Hindlimb muscle (tissue), 1 donor: ENCODE results near the gene PIK3C3. TPM values are rescaled to one million over a fixed set of nuclear protein-coding genes. Genes with fewer than 3 reads are reported as not detected.

Source experiments
- DNase-seq: peaks from one replicate; pipeline ENCODE4 v3.0.0-alpha.2; 2013
- polyA plus RNA-seq: library from polyadenylated mRNA; unstranded; fragments of 120-200 nt; gene quantifications from one replicate; pipeline ENCODE4 v1.2.1, GENCODE V29; 2013; ENCODE audit not compliant: insufficient read length

PIK3C3 gene
- 30.9 TPM for polyA plus RNA-seq

DNA sequence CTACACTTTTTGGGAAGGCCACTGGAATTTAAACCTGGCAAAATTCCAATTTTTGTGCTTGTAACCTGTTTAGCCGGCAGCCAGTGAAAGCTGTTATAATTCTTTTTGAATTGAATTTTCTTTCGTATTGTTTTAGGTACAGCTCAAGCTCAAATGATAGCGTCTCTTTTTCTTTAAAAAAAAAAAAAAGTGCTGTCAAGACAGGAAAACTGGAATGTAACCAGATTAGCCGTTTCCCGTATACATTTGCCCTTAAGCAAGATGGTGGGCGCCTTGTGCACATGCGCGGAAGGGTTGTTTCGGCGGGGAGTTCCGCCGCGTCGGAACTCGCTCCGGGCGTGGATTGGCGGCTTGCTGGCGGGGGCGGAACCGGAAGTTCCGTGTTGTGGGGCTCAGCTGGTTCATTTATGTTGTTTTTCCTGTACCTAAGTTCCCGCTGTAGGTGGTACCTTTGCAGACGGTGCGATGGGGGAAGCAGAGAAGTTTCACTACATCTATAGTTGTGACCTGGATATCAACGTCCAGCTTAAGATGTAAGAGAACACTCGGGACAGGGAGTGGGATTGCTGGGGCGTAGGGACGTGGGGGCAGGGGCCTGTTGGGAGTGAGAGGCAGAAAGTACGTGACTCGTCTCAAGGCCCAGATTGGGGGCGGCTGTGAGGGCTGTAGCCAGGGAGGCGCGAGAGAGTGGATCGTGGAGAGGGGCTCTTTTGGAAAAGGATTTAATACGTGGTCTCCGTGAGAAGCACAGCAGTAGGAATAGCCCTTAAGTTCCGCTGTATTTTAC is at the start of gene PIK3C3:
Gene PIK3C3 (plus strand): TSS at position 408 of the 787 bp plus-strand sequence. CDS start 58 bp downstream, at position 466.
- DNase-seq: peak; percentile 98

- DNase-seq: no peak
Measured at GRCh38 chr18:41905786-41906527, 49.1 kb upstream of the PIK3C3 start.

DNA sequence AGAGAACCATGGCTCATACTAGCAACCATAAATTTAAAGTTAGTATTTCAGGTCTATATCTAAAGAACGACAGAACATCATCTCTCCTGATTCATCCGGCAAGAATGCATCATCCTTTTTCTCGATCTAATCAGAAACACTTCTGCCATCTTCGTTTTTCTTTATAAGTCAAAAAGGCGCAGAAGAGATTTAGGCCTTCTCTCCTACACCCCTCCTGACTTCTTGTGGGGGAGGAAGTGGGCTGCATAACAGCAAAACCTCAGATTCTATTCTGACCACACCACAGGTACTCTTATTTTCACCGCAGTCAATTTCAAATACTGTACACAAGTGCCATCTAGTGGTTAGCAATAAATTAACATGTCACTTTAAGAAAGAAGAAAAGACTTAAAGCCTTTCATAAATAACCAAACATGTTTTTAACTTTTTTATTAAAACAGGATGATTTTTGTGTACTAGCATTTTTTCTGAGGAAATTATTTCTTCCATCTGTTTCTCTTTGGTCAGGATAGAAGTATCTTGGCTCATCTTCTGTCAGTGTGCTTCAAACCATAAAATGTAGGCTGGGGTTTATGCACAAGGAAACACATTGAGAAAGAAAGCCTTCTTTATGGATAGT is 48.4 kb upstream of the PIK3C3 start:
- peak; percentile 15 for DNase-seq

DNA sequence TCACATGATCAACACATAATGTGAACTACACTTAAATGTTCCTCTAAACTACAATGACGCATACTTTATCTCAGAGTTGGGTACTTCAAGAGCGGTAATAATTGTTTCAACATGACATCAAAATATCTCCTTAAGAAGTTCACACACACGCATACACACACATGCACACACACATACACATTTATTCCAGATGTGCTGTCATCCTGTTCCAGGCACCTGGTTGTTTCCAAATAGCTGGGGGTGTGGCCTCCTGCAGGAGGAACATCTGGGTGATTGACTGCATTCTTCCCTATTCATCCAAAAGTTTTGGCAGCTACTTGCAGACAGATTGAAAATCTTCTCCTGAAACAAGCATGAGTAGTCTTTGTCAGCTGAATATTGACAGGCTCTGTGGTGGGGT is 37.9 kb upstream of the PIK3C3 start:
- DNase-seq: peak; percentile 6

- no peak for DNase-seq
Measured at GRCh38 chr18:41921770-41922169, 33.3 kb upstream of the PIK3C3 start.

DNA sequence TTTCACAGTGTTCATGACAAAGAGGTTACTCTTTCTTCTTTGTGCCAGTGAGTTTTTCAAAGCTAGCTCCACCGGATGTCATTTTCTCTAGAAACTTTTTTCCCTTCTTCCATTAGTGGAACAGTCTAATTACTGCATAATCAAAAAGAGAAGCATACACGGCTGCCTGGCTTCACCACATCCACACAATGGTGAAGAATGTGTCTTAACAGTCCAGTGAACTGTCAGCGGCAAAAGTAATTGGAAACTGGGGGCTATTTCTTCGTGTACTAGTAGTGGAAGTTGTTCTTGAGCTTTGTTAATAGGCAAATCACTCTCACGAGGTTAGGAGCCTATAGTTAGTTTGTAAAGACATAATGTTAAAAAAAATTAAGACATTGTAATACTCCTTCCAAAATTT is 32.9 kb upstream of the PIK3C3 start:
- no peak for DNase-seq

GRCh38 chr18:41922841-41923240 is 32.2 kb upstream of the PIK3C3 start:
- DNase-seq: no peak

DNA sequence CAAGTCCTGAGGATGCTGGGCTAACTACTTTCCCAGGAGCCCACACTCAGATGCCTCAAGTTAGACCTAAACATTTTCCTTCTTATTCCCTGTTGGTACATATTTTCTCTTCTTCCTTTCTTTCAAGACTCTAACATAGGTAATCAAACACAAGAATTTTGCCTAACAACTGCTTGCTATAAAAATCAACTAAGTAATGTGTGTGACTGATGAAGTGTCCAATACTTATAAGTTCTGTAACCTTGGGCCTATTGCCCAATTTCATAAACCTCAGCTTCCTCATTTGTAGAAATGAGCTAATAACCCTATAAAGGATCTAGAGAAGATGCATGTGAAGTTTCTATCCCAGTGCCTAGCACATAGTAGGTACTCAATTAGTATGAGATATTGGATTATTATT is 31.6 kb upstream of the PIK3C3 start:
- no peak for DNase-seq

GRCh38 chr18:41928581-41928980 is 26.5 kb upstream of the PIK3C3 start:
- DNase-seq: no peak

- DNase-seq: no peak
Measured at GRCh38 chr18:41932899-41933298, 22.1 kb upstream of the PIK3C3 start.

GRCh38 chr18:41933778-41934177 is 21.3 kb upstream of the PIK3C3 start:
- DNase-seq: no peak

DNA sequence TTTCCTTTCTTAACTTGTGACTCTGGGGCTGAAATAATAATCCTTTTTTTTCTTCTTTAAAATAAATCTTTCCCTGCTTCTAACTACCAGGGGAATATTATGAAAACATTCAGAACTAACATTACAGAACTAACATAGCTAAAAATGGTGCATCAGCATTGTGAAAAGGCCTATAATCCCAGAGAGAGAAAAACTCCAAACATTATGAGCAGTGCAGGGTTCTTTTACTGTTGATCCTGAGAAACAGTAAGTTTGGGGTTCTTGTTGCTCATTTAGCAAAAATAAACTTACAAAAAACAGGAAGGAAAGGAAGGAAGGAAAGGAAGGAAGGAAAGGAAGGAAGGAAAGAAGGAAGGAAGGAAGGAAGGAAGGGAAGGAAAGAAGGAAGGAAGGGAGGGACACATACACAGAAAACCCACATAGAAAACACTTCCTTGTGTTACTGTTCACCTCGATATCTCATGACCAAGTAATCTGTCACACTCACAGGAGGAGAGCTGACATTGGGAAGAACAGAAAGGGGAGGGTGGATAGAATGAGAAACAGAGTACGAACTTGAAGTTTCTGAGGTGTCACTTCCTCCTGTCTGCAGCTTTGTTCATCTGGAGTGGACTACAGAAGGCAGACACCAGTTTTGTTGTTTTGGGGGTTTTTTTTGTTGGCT is 18.4 kb upstream of the PIK3C3 start:
- DNase-seq: no peak

- DNase-seq: no peak
Measured at GRCh38 chr18:41938445-41938844, 16.6 kb upstream of the PIK3C3 start.

DNA sequence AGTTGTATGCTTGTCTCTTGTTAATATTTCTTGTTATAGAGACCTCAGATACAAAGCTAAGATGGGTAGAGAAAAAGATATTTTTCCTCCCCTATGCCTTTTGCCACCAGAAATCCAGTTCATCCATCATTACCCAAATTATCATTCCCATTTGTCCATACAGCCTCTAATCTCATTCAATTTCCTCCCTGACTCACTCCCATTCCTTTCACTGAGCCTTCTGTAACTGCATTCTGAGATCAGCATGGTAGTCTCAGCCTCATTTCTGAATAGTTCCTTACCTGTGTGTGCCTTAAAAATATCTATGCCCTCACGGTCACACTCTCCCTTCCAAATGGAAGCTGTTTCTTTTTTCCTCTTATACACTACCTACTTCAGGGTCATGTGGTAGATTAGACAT is 15.7 kb upstream of the PIK3C3 start:
- DNase-seq: no peak

GRCh38 chr18:41940506-41941215 is 14.4 kb upstream of the PIK3C3 start:
- DNase-seq: no peak

DNA sequence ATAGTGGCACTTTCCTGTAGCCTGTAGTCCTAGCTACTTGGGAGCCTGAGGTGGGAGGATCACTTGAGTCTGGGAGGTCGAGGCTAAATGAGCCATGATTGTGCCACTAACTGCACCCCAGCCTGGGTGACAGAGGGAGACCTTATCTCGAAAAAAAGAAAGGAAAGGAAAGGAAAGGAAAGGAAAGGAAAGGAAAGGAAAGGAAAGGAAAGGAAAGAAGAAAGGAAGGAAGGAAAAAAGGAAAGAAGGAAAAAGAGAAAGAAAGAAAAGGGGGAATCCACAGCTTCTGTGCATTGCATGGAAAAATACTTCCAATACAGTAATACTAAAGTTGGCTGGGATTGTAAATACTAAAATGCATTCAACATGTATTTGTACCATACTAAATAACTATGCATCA is 12.8 kb upstream of the PIK3C3 start:
- DNase-seq: no peak

DNA sequence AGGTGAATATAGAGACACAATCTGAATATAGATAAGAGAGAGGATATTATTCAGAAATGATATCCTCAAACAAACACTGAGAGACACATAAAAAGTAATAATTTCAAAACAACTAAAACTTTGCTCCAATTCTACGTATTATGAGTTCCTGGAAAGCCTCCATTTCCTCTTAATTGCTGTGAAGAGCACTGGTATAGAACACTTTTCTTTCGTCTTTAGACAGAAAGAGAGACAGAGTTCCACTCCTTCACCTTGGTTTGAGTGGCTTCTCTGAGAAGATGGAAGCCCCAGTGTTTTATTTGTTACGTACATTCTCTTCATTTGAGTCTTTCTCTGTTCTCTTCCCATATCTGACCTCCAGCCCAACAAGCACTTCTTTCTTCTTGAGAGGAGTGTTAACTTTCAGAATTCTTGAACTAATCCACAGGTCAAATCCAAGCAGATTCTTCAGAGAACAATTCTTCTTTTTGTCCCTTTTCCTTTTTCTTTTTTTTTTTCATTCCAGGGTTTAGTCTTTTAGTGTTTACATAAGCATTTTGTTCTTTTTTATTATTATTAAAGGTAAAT is 6.4 kb upstream of the PIK3C3 start:
- no peak for DNase-seq

DNA sequence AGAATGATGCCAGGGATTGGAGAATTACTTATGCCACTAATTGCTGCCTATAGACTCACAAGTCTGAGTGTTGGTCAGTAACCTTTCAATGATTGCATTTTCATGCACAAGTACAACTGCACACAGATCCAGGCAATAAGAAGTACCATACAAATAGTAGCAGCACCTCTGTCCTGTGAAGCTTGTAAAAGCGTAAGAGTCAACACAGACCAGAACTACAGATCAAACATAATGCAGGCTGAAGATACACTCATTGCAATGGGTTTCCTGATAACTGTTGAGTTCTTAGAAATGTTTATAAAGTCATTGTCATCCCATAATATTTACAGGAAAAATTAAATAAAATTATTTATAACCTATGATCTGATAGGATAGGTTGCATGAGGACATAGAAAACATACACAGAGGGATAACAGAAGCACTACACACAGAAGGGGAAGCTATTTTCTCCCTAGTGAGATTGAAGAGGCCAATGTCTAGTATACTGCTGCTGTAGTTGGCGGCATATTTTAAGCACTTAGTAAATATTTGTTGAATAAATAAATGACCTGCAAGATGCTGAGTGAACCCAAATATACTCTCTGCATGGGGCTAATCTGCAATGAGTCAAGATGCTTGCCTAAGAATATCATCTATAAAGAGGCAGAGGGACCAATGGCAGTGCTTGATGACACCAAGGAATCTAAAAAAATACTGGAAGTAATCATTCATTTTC is 5.7 kb upstream of the PIK3C3 start:
- no peak for DNase-seq

- no peak for DNase-seq
Measured at GRCh38 chr18:41955688-41956087, 654 bp downstream of the PIK3C3 start.

DNA sequence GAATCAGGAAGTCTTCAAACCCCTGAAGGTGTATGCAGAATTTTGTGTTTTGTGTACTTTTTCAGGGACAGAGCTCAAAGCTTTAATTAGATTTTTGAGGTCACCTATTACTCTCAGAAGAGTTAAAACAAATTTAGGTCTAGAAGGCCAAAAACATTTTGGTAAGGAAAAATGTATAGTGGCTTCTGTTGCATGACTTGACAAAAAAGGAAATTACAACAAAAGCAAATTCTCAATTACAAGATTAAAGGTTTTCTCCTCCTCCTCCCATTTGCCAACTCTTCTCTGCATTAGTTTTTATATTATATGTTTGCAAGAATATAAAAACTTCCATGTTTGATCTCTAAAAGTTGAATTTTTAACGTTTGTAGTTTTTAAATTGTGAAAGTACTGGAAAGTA is 4.0 kb downstream of the PIK3C3 start:
- no peak for DNase-seq

GRCh38 chr18:41965634-41966255 is 10.7 kb downstream of the PIK3C3 start:
- no peak for DNase-seq
